T-helper 1 cell (primary cell): ENCODE data around the gene WAC.
"Not testable (repeated sequence)": the region's sequence is repeated elsewhere in the genome, so short reads cannot be mapped to it uniquely, and the experiment has no call there.

Source experiments
- DNase-seq, 5 donors: peaks; one replicate each; pipeline ENCODE4 v3.0.0-alpha.2; 2012 to 2020
- total RNA-seq, 4 donors: gene quantifications; one replicate each; lab custom pipeline; 2026; lab: John Stamatoyannopoulos, UW

Gene WAC
- 237 to 255 (median 251) reads per million in 4 donors for total RNA-seq

- DNase-seq, result peak; percentile 91 to 95 (median 95)
Observed at GRCh38 chr10:28532337-28533185, at the start of gene WAC. Gene WAC, plus strand, starts transcription at chr10:28533118. Its CDS starts 462 bp downstream, at chr10:28533580.

- DNase-seq, result no peak
Observed at GRCh38 chr10:28489206-28489605, 43.7 kb upstream of the WAC start.

GRCh38 chr10:28490256-28490865 is 42.6 kb upstream of the WAC start:
- DNase-seq, result not testable (repeated sequence)

- no peak for DNase-seq
Observed at GRCh38 chr10:28492116-28492920, 40.6 kb upstream of the WAC start.

- no peak for DNase-seq
Observed at GRCh38 chr10:28494420-28494819, 38.5 kb upstream of the WAC start.

GRCh38 chr10:28495084-28495483 is 37.8 kb upstream of the WAC start:
- no peak for DNase-seq

GRCh38 chr10:28496017-28496416 is 36.9 kb upstream of the WAC start:
- no peak for DNase-seq

- DNase-seq, result no peak
Observed at GRCh38 chr10:28496481-28496961, 36.4 kb upstream of the WAC start.

GRCh38 chr10:28497313-28498126 is 35.4 kb upstream of the WAC start:
- no peak for DNase-seq

- not testable (repeated sequence) for DNase-seq
Observed at GRCh38 chr10:28500203-28500602, 32.7 kb upstream of the WAC start.

- no peak for DNase-seq
Observed at GRCh38 chr10:28503114-28503513, 29.8 kb upstream of the WAC start.

- DNase-seq, result no peak
Observed at GRCh38 chr10:28505359-28505959, 27.5 kb upstream of the WAC start.

GRCh38 chr10:28508304-28508925 is 24.5 kb upstream of the WAC start:
- DNase-seq, result no peak

- DNase-seq, result no peak
Observed at GRCh38 chr10:28509286-28509685, 23.6 kb upstream of the WAC start.

- no peak for DNase-seq
Observed at GRCh38 chr10:28514648-28515047, 18.3 kb upstream of the WAC start.

- no peak for DNase-seq
Observed at GRCh38 chr10:28520346-28520745, 12.6 kb upstream of the WAC start.

GRCh38 chr10:28520828-28521227 is 12.1 kb upstream of the WAC start:
- not testable (repeated sequence) for DNase-seq

- DNase-seq, result not testable (repeated sequence)
Observed at GRCh38 chr10:28521961-28522360, 11.0 kb upstream of the WAC start.

GRCh38 chr10:28523725-28524252 is 9.1 kb upstream of the WAC start:
- DNase-seq, result no peak

GRCh38 chr10:28530751-28531150 is 2.2 kb upstream of the WAC start:
- DNase-seq, result no peak

- no peak for DNase-seq
Observed at GRCh38 chr10:28533186-28533564, 257 bp downstream of the WAC start.
